SIG-M5 treated with dmso at 0.1 percent for 504 hours (cell line): Measurements from ENCODE around the gene ATP2B3.
A peak's percentile ranks its signal among the peaks of the same experiment; 100 is the strongest.

Experiments
- DNase-seq: peaks from one replicate; lab custom pipeline; 2025; ENCODE audit not compliant: unreplicated experiment; lab: John Stamatoyannopoulos, UW

The ATP2B3 gene

DNA sequence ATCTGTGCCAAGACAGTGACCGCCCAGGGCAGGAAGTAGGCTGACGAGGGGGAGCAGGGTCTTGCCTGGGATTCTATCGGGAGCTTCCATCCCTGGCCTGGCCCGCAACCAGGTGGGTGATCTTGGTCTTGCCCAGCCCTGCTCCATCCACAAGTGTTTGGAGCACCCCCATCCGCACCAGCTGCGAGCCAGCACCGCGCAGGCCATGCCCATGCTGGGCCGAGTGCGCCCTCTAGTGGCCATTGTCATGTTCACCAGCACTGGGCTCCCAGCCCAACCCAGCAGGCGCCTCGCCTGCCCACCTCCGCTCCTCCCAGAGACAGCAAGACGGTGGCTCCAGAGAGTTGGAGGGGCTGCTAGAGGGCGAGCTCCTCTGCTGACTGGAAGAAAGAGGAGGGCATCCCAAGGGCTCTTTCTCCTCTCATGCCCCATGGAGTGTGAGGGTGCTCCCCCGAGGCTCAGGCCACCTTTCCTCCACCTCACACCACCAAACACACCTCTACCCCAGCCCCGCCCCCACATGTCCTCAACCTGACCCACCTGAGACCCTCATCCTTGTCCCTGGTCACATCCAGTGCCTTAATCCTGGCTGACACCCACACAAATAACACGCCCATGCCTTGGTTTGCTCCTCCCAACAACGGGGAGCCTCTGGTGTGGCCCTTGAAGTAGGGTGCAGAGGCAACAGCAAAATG, 9.8 kb upstream of the ATP2B3 start:
- DNase-seq, result peak; percentile 47

DNA sequence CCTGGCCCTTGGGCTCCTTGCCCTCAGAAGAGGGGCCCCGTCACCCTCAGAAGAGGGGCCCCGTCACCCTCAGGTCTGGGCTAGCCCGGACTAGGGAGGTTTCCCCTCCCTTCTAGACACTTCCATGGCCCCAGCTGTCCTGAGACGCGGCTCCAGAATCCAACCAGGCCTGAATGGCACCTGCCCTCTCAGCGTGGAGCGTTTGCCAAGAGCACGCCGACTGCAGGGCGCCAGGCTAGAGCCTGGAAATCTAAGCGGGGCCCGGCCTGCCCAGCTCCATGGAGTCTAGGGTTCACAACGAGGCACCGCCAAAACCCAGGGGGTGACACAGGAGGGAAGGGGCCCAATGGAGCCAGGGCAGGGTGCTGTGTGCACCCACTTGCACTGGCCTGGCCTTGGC, 7.8 kb upstream of the ATP2B3 start:
- DNase-seq, result no peak

DNA sequence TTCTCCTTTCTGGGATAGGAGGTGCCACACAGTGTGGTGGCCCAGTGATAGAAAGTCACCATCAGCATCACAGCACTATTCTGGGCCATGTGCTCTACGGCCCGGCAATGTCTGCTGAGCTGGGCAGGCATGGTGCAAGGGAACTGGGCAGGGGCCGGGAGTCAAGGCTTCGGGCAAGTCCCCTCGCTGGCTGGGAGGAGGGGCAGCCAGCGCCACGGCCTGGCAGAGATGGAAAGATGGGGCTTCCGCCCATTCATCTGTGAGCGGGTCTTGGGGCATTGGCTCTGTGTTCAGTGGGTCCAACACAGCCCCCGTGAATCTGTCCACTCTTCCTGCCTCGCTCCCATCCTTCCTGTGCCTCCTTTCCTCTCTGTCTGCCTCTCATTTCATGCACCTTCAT, 7.1 kb upstream of the ATP2B3 start:
- DNase-seq, result no peak

DNA sequence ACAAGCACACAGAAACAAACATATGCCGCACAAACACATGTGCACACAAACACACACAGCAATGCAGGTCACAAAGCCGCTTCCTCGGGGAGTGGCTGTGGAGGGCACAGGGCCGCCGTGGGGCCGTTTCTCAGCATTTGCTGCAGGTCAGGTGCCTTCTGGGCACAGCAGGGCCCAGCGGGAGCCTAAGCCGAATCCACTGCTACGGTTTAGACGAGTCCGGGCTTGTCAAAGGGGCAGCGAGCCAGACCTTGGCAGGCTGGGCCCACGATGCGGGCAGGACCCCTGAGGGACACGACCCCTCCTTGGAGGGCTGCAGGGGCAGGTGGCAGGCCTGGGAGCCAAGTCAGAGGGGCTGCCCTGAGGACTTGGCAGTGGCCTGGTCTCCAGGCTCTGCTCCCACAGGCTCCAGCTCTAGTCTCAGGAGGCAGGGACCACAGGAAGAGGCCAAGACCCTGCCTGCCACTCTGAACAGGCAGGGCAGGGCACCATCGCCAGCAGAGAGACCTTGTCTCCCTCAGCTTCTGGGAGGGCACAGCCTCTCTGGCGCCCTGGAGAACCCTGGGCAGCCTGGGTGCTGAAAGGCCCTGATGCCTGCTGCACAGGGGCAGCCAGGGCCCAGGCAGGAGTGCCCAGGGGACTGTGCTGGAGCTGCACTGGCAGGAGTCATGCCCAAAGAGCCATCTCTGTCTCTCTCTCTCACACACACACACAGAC, 5.5 kb upstream of the ATP2B3 start:
- DNase-seq, result no peak

DNA sequence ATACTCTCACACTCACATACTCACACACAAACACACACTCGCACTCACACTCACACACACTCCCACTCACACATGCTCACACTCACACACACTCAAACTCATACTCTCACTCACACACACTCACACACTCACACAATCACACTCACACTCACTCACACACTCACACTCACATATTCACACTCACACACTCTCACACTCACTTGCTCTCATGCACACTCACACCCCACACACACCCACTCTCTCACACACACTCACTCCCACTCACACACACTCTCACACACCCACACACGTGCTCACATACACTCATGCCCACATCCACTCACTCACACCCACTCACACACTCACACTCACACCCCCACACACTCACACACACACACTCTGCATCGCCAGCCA, 4.9 kb upstream of the ATP2B3 start:
- no peak for DNase-seq

DNA sequence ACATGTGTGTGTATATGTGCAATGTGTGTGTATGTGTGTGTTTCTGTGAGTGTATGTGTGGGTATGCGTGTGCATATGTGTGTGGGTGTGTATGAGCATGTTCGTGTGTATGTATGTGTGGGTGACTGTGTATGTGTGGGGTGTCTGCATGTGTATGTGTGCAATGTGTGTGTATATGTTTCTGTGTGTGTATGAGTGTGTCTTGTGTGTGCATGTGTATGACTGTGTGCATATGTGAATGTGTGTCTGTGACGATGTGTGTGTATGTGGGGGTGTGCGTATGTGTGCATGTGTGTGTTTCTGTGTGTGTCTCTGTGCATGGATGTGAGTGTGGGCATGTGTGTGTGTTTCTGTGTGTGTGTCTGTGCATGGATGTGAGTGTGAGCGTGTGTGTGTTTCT, 4.2 kb upstream of the ATP2B3 start:
- no peak for DNase-seq

DNA sequence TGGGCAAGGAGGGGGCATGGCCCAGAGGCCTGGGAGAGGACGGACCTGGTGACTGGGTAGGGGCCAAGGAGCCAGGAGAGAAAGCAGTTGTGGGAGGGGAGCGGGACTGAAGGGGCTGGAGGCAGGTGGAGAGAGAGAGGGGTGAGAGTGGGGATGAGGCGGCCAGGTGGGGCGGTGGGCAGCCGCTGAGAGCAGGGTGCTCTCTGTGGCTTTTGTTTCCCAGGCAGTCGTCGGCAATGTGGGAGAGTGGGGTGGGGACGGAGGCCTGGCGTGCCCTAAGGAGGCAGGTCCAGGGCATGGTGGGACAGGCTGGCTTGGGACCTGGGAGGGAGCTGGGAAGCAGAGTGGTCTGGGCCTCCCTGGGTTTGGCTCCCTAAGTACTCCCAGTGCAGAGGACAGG, 3.2 kb upstream of the ATP2B3 start:
- no peak for DNase-seq

DNA sequence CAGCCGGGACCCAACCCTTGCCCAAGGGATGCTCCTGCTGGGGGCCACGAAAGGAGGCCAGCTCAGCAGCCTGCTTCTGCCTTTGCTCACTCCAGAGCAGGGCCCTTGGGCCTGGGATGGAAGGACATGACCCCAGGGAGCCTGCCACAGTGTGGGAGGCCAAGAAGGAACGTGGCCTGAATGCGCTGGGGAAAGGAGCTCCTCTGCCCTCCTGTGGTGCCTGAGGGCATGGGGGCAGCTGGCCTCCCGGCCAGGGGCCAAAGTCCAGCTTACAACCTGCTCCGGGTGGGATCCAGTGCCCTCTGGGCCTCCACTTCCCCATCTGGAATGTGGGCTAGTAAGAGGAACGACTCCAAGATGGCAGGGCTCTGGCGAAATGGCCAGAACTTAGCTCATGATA, 2.0 kb upstream of the ATP2B3 start:
- no peak for DNase-seq

DNA sequence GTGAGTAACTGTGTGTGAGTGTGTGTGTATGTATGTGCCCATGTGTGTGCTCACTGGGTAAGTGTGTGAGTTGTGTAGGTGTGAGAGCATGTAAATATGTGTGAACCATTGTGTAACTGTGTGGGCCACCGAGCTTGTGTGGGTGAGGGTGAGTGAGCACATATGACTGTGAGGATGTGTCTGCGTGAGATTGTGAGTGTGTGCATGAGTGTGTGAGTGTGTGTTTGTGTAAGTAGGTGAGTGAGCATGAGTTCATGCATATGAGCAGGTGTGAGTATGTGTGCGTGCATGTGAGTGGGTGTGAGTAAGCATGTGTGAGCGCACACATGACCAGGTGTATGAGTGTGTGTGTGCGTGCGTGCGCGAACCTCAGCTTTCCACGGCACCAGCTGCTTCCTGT, 1.4 kb upstream of the ATP2B3 start:
- no peak for DNase-seq

DNA sequence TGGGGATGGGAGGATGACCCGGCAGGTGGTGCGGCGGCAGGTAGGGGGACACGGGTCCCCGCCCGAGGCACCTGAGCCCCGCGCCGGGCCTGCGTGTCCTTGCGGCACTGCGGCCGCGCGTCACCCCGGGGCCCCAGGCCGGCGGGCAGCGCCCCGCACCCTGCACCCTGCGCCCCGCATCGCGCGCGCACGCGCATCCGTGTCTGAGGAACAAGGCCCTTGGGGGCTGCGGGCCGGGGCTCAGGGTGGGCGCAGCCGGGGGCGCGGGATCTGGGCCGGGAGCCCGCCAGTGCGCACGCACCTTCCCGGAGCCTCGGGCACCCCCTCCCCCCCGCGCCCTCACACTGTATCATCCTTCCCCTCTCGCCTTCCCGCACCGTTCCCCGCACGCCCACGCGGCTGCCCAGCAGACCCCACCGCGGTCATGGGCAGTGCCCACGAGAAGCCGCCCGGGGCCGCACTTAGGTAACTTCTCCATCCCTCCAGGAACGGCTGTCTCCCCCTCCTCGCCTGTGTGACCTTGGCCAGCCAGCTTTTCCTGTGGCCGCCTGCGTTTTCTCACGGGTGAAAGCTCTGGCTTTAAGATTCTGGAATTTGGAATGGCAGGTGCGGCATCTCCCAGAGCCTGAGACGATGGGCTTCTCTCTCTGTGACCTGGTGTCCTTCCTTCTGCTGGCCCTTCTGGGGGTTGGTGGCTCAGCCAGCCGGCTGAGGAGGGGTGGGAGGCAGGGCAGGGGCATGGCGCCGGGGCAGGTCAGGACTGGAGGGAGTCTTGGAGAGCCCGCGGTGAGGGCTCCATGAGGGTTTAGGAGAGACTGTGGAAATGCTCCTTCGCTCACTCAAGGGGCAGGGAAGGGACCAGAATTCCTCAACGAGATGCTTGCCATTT, 748 bp downstream of the ATP2B3 start:
- DNase-seq, result no peak

DNA sequence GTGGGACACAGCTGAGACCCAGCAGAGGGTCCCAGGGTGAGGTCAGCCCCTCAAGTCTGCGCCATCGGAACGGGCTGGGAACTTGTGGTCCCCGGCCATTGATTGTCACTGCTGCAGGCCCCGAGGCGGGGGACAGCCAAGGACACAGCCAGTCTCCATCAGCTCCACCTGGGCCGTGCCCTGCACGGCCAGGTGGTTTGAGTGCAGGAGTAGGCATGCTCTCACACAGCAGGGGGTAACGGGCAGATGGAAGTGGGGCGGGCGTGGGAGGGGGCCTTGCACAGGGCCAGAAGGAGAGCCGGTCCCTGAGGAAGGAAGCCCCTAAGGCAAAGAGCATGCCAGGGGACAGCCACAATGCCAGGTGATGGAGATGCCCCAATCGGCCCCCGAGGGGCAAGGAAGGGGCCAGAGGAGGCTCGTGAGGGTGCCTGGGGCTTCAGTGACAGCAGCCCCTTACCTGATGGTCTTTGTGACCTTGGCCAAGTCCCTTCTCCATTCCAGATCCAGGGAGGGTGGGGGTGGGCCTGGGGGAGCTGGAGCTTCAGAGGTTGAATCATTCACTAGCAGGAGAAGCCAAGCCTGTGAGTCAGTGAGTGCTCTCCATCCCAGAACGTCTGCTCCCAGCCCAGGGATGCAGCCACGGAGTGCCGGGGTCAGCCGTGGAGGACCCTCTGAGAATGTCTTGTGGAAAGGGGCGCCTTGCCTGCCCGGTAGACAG, 2.3 kb downstream of the ATP2B3 start:
- no peak for DNase-seq

DNA sequence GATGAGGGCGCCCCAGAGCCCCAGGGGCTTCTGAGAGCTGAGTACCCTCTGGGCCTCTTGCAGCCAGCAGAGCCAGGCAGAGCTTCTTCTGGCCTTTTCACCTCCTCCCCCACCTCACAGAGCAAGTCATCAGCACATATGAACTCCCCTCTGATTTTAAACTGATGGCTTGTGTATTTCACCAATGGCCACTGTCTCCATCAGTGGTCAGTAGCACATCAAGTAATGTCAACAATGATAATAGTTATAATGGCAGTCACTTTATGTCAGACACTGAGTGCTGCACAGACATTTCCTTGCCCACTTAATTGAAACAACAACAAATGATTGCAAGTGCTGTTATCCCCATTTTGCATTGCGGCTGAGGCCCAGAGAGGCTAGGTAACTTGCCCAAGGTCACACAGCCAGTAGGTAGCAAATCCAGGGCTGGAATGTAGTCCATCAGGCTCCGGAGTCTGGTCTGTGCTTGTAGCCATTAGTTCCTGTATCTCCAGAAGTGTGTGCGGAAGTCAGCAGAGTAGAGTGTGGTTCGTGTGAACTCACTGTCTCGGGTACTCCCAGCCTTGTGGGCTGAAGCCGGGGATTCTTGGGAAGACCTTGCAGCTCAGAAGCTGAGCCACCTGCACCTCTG, 3.0 kb downstream of the ATP2B3 start:
- no peak for DNase-seq

DNA sequence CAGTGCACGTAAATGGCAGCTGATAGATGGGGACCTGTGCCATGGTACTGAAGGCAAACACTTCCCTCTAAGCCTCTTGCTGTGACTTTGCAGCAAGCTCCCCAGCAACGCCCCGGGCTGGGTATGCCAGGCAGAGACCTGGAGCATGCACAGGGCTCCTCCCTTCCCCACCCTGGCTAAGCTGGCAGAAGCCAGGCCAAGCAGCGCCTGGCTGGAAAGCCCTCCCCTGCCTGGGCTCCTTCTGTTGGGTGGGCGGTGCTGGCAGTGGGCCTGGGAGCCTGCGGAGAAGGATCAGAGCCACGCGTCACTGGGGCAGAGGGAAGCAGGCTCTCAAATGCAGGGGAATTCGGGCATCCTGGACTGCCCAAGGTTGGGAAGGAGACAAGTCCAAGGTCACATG, 3.6 kb downstream of the ATP2B3 start:
- no peak for DNase-seq

DNA sequence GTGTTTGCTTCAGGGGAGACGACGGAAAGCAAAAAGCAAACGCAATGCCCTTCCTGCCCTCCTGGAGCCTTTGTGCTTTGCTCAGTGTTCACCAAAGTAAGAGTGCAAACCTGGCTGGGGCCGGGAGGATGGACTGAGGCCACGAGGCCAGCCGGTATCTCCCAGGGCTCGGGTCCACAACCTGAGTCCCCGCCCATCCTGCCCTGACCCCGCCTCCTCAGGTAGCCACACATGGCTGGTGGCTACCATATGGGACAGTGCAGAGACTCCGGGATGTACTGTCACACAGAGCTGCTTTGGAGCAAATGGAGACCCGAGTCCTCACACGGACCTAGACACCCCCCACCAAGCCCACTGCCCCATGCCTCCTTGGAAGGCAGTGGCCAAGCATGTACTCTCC, 4.8 kb downstream of the ATP2B3 start:
- DNase-seq, result no peak

DNA sequence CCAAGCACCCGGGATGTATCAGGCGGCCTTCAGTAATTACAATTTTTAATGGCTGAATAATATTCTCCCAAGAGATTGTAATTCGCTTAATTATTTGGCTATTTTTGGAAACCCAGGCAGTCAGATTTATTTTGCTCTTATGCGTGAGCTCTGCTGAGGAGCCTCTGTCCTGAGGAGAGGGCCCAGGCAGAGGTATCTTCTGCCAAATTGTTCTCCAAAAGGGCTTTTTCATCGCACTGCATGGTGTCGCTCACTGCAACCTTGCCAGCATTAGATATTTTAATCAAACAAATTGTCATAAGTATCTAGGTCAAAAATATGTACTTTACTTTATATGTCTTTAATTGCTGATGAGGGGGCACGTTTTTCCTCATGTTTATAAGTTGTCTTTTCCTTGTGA, 5.8 kb downstream of the ATP2B3 start:
- DNase-seq, result no peak

DNA sequence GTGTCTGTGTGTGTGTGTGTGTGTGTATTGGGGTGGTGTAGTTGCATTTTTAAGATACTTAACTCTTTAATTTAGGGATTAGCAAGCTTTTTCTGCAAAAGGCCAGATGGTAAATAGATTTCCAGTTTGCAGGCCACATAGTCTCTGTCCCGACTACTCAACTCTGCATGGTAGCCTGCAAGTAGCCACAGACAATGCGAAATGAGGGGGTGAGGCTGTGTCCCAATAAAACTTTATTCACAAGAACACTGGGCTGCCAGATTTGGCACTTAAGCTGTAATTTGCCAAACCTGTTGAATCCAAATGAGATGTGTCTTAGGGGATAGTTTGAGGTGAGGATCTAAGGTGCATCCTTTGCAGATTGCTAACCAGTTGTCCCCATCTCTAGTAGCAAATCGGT, 6.8 kb downstream of the ATP2B3 start:
- DNase-seq, result no peak

DNA sequence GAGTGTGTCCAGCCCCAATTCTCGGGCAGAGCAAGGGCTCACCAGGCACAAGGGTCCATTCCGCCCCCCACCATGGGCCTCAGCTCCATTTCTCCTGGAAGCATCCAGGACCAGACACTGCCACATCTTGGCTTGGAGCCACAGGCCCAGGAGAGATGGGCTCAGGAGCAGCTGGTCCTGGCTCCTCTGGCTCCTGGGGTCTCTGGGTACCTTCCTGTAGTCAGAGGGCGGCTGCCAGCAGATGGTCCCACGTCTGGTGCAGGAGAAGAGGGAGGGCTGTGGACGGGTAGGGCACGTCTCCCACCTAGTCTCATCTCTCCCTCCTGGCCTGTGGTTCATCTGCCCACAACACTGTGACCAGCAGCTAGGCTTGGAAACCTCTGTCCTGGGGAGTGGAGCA, 8.0 kb downstream of the ATP2B3 start:
- DNase-seq, result no peak

DNA sequence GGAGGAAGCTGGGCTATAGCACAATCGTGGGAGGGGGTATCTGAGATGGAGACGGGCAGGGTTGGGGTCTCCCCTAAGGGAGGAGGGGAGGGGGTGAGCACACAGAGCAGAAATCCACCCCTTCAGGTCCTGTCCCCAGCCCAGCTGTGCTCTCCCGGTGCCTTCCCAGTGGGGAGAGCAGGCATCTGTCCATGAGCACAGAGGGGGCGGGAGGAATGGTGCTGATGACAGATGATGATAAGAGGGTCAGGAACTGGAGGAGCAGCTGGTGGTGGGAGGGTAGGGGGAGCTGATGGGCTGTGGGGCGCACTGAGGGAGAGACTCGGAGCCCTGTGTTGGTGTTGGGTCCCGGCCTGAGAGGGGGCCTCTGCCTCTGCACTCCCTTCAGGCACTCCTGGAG, 8.6 kb downstream of the ATP2B3 start:
- DNase-seq, result no peak

DNA sequence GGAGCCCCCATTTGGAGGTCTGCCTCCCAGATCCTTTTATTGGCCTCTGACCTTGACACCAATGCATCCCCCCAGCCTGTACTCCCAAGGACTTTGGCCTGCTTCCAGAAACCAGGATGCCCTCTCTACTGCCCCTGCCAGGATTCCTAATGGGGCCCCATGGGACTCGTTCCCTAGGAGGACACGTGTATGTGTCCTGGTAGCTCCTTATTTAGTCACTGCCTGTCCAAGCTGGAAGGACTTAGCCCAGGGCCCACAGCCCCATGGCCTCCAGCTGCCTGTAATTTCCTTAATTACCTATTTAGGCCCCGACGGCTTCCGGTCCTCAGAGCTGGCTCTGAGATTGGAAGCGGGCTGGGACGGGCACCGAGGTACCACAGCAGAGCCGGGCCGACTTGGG, 9.4 kb downstream of the ATP2B3 start:
- no peak for DNase-seq

DNA sequence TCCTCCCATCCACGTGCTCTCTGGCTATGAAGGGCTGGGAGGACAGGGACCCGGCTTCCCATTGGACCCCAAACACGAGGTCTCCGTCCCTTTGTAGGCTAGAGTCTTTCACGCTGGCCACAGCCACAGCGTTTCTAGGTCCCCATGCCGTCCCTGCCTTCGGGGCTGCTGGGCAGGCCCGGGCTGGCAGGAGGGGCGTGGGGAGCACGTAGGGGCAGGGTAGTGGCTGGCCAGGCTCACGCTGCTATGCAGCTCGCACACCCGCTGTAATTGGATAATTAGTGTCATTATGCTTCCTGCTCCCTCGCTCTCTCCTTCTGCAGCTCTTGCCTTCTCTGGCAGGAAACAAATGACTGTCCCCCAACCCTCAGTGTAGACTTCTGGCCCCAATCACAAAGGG, 9.8 kb downstream of the ATP2B3 start:
- no peak for DNase-seq
